BLaER1 (cell line): ENCODE data around the gene CNTFR.
A peak's percentile ranks its signal among the peaks of the same experiment; 100 is the strongest.

Experiments used
- H3K27ac ChIP-seq: shearing (Covaris generic); formaldehyde crosslinking; 2 replicates; pipeline ENCODE4 v1.8.1; 2022
- H3K27me3 ChIP-seq: shearing (Covaris generic); formaldehyde crosslinking; 2 replicates; pipeline ENCODE4 v1.8.1; 2022
- H3K36me3 ChIP-seq: shearing (Covaris generic); formaldehyde crosslinking; 2 replicates; pipeline ENCODE4 v1.8.1; 2022
- H3K4me1 ChIP-seq: shearing (Covaris generic); formaldehyde crosslinking; 2 replicates; pipeline ENCODE4 v1.8.1; 2022
- H3K4me2 ChIP-seq: shearing (Covaris generic); formaldehyde crosslinking; 2 replicates; pipeline ENCODE4 v1.8.1; 2022
- H3K4me3 ChIP-seq: shearing (Covaris generic); formaldehyde crosslinking; 2 replicates; pipeline ENCODE4 v1.8.1; 2022
- H3K9ac ChIP-seq: shearing (Covaris generic); formaldehyde crosslinking; 2 replicates; pipeline ENCODE4 v1.8.1; 2022
- H3K9me3 ChIP-seq: shearing (Covaris generic); formaldehyde crosslinking; 2 replicates; pipeline ENCODE4 v1.8.1; 2022
- H4K20me1 ChIP-seq: shearing (Covaris generic); formaldehyde crosslinking; 2 replicates; pipeline ENCODE4 v1.8.1; 2022
- Cebpa-rat ChIP-seq: shearing (Covaris generic); IDR thresholded peaks from 2 replicates; pipeline ENCODE4 v1.8.1; 2022

The CNTFR gene

GRCh38 chr9:34620061-34620994 is 30.8 kb upstream of the CNTFR start, which contains the start of gene DCTN3:
Gene DCTN3 (minus strand): TSS chr9:34620495. CDS start chr9:34620464, 31 bp downstream.
- Histone ChIP-seq H3K27ac (no peak within 1 kb of the TSS), H3K4me3 (peak within 1 kb of the TSS; percentile 74), H3K9ac (peak within 1 kb of the TSS; percentile 69), H3K4me2 (peak within 1 kb of the TSS; percentile 79), H3K36me3 (peaks cover 24% of the 10 kb centered on the region; the same call in 1 of the 2 replicates), H3K9me3 (peaks cover 37% of the 10 kb centered on the region), H3K27me3 (peaks cover 71% of the 10 kb centered on the region), H3K4me1 (peaks cover 11% of the 10 kb centered on the region), H4K20me1 (no peaks in the 10 kb centered on the region)
- TF ChIP-seq Cebpa-rat = no peak

- no peak for TF ChIP-seq Cebpa-rat
These were observed 25.6 kb upstream of the CNTFR start for GRCh38 chr9:34615132-34615531.

GRCh38 chr9:34612788-34613390 is 23.4 kb upstream of the CNTFR start:
- Histone ChIP-seq H3K9ac (peak overlapping the region; percentile 96), H3K9me3 (no peaks in the 10 kb centered on the region), H3K27ac (peak overlapping the region; percentile 96), H3K4me1 (peaks cover 20% of the 10 kb centered on the region), H3K36me3 (peaks cover 34% of the 10 kb centered on the region; the same call in 1 of the 2 replicates), H3K4me3 (peak overlapping the region; percentile 85), H4K20me1 (no peaks in the 10 kb centered on the region), H3K27me3 (0 out of 2 replicates have a peak, but pooled peaks cover 3% of the 10 kb centered on the region), H3K4me2 (peak overlapping the region; percentile 92)
- no peak for TF ChIP-seq Cebpa-rat

More at GRCh38 chr9:34615132-34615531, 25.6 kb upstream of the CNTFR start:
- Histone ChIP-seq H3K9me3 (peaks cover 4% of the 10 kb centered on the region), H3K4me1 (peaks cover 26% of the 10 kb centered on the region), H3K4me3 (no peak overlapping the region), H3K4me2 (no peak overlapping the region), H3K27me3 (peaks cover 19% of the 10 kb centered on the region), H3K36me3 (peaks cover 37% of the 10 kb centered on the region; the same call in 1 of the 2 replicates), H4K20me1 (no peaks in the 10 kb centered on the region), H3K9ac (no peak overlapping the region), H3K27ac (no peak overlapping the region)

- peak within 1 kb of the TSS; percentile 85 for H3K4me3 ChIP-seq
- no peaks in the 10 kb centered on the region for H4K20me1 ChIP-seq
- peaks cover 20% of the 10 kb centered on the region for H3K4me1 ChIP-seq
- H3K36me3 ChIP-seq = peaks cover 26% of the 10 kb centered on the region; the same call in 1 of the 2 replicates
- no peak for TF ChIP-seq Cebpa-rat
- no peaks in the 10 kb centered on the region for H3K9me3 ChIP-seq
- peak within 1 kb of the TSS; percentile 96 for H3K27ac ChIP-seq
- no peaks in the 10 kb centered on the region for H3K27me3 ChIP-seq
- H3K9ac ChIP-seq = peak within 1 kb of the TSS; percentile 96
- peak within 1 kb of the TSS; percentile 92 for H3K4me2 ChIP-seq
These were observed 22.6 kb upstream of the CNTFR start, which contains the start of gene RPP25L for GRCh38 chr9:34611811-34612787. Gene RPP25L (minus strand): TSS chr9:34612097. CDS start chr9:34611296, 801 bp downstream.

- Histone ChIP-seq H3K9ac (peak overlapping the region; percentile 96), H3K27me3 (no peaks in the 10 kb centered on the region), H3K4me3 (peak overlapping the region; percentile 85), H3K9me3 (no peaks in the 10 kb centered on the region), H3K36me3 (peaks cover 19% of the 10 kb centered on the region; the same call in 1 of the 2 replicates), H3K27ac (peak overlapping the region; percentile 96), H4K20me1 (no peaks in the 10 kb centered on the region), H3K4me2 (peak overlapping the region; percentile 92), H3K4me1 (peaks cover 20% of the 10 kb centered on the region)
- TF ChIP-seq Cebpa-rat = no peak
These were observed 21.8 kb upstream of the CNTFR start for GRCh38 chr9:34611251-34611810.

GRCh38 chr9:34610434-34611206 is 21.1 kb upstream of the CNTFR start:
- Histone ChIP-seq H3K9ac (0 out of 2 replicates have a peak overlapping the region, but pooled peaks have one; percentile 96), H3K27ac (peak overlapping the region; percentile 96)

GRCh38 chr9:34607331-34607730 is 17.8 kb upstream of the CNTFR start:
- peaks cover 10% of the 10 kb centered on the region; the same call in 1 of the 2 replicates for H3K36me3 ChIP-seq
- no peaks in the 10 kb centered on the region for H3K9me3 ChIP-seq
- H3K9ac ChIP-seq = no peak overlapping the region
- no peak overlapping the region for H3K4me3 ChIP-seq
- H3K27me3 ChIP-seq = no peaks in the 10 kb centered on the region
- peaks cover 16% of the 10 kb centered on the region for H3K4me1 ChIP-seq
- H3K27ac ChIP-seq = no peak overlapping the region
- TF ChIP-seq Cebpa-rat = no peak
- H4K20me1 ChIP-seq = no peaks in the 10 kb centered on the region
- no peak overlapping the region for H3K4me2 ChIP-seq

More at GRCh38 chr9:34610434-34611206, 21.1 kb upstream of the CNTFR start:
- Histone ChIP-seq H3K27me3 (no peaks in the 10 kb centered on the region), H3K4me2 (peak overlapping the region; percentile 92), H3K9me3 (no peaks in the 10 kb centered on the region), H3K4me3 (peak overlapping the region; percentile 85), H3K36me3 (peaks cover 15% of the 10 kb centered on the region; the same call in 1 of the 2 replicates), H4K20me1 (no peaks in the 10 kb centered on the region), H3K4me1 (peaks cover 20% of the 10 kb centered on the region)
- TF ChIP-seq Cebpa-rat = no peak

- Histone ChIP-seq H3K27ac (no peak overlapping the region), H3K9me3 (no peaks in the 10 kb centered on the region), H3K4me2 (no peak overlapping the region), H3K4me3 (no peak overlapping the region), H3K36me3 (peaks cover 10% of the 10 kb centered on the region; the same call in 1 of the 2 replicates), H4K20me1 (no peaks in the 10 kb centered on the region), H3K9ac (no peak overlapping the region), H3K27me3 (no peaks in the 10 kb centered on the region), H3K4me1 (peaks cover 16% of the 10 kb centered on the region)
- no peak for TF ChIP-seq Cebpa-rat
These were observed 17.4 kb upstream of the CNTFR start for GRCh38 chr9:34606905-34607304.
